HS-5 (cell line): ENCODE data around the gene PLB1.

Experiments used
- DNase-seq: peaks from one replicate; pipeline ENCODE4 v3.0.0-alpha.2; 2012; ENCODE audit warnings: low read depth

The PLB1 gene

GRCh38 chr2:28613633-28614501 is 118.0 kb downstream of the PLB1 start:
- no peak for DNase-seq

- DNase-seq = no peak
Measured at GRCh38 chr2:28615706-28616105, 119.8 kb downstream of the PLB1 start.

- peak; percentile 31 for DNase-seq
Measured at GRCh38 chr2:28616396-28616999, 120.6 kb downstream of the PLB1 start.

- DNase-seq = no peak
Measured at GRCh38 chr2:28617502-28618184, 121.8 kb downstream of the PLB1 start.

GRCh38 chr2:28618221-28619141 is 122.6 kb downstream of the PLB1 start:
- no peak for DNase-seq

GRCh38 chr2:28619213-28620196 is 123.6 kb downstream of the PLB1 start:
- DNase-seq = no peak

- no peak for DNase-seq
Measured at GRCh38 chr2:28620291-28620793, 124.5 kb downstream of the PLB1 start.

GRCh38 chr2:28620801-28621171 is 124.9 kb downstream of the PLB1 start:
- no peak for DNase-seq

GRCh38 chr2:28621172-28622100 is 125.6 kb downstream of the PLB1 start:
- DNase-seq = peak; percentile 68

GRCh38 chr2:28622101-28622499 is 126.2 kb downstream of the PLB1 start:
- no peak for DNase-seq

- no peak for DNase-seq
Measured at GRCh38 chr2:28623582-28624405, 127.9 kb downstream of the PLB1 start.

GRCh38 chr2:28624436-28624792 is 128.6 kb downstream of the PLB1 start:
- DNase-seq = no peak

- no peak for DNase-seq
Measured at GRCh38 chr2:28624793-28625701, 129.2 kb downstream of the PLB1 start.

GRCh38 chr2:28626376-28626775 is 130.5 kb downstream of the PLB1 start:
- DNase-seq = no peak

- DNase-seq = no peak
Measured at GRCh38 chr2:28626891-28627421, 131.1 kb downstream of the PLB1 start.

GRCh38 chr2:28627722-28628480 is 132.0 kb downstream of the PLB1 start:
- no peak for DNase-seq
